ENCODE measurements around the gene CD99L2. TPM values are rescaled to one million over a fixed set of nuclear protein-coding genes. Genes with fewer than 3 reads are reported as not detected.

The CD99L2 gene
- total and polyA plus RNA-seq, 4 donors: 9.7 to 39.8 (median 23.8) TPM

DNA sequence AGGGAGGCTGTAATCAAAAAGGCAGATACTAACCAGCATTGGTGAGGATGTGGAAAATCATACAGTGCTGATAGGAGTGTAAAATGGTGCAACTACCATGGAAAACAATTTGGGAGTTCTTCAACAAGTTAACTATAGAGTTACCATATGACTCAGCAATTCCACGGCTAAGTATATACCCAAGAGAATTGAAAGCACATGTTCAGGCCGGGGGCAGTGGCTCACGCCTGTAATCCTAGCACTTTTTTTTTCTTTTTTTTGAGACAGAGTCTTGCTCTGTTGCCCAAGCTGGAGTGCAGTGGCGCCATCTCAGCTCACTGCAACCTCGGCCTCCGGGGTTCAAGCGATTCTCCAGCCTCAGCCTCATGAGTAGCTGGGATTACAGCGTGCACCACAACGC is 15.0 kb upstream of the CD99L2 start (continued):
- TF ChIP-seq, protein P1, sequence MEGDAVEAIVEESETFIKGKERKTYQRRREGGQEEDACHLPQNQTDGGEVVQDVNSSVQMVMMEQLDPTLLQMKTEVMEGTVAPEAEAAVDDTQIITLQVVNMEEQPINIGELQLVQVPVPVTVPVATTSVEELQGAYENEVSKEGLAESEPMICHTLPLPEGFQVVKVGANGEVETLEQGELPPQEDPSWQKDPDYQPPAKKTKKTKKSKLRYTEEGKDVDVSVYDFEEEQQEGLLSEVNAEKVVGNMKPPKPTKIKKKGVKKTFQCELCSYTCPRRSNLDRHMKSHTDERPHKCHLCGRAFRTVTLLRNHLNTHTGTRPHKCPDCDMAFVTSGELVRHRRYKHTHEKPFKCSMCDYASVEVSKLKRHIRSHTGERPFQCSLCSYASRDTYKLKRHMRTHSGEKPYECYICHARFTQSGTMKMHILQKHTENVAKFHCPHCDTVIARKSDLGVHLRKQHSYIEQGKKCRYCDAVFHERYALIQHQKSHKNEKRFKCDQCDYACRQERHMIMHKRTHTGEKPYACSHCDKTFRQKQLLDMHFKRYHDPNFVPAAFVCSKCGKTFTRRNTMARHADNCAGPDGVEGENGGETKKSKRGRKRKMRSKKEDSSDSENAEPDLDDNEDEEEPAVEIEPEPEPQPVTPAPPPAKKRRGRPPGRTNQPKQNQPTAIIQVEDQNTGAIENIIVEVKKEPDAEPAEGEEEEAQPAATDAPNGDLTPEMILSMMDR (IDR thresholded peaks at IDR 0.05; ENCODE audit: low read depth, low read length, missing input control): no peak
- TF ChIP-seq HNF4A (conservative IDR thresholded peaks at IDR 0.05) (no peak), RXRA (IDR thresholded peaks at IDR 0.05) (no peak), JUND (IDR thresholded peaks at IDR 0.05) (no peak), EGR1 (IDR thresholded peaks at IDR 0.05; ENCODE audit: low read depth in 2 of 2) (no peak)

DNA sequence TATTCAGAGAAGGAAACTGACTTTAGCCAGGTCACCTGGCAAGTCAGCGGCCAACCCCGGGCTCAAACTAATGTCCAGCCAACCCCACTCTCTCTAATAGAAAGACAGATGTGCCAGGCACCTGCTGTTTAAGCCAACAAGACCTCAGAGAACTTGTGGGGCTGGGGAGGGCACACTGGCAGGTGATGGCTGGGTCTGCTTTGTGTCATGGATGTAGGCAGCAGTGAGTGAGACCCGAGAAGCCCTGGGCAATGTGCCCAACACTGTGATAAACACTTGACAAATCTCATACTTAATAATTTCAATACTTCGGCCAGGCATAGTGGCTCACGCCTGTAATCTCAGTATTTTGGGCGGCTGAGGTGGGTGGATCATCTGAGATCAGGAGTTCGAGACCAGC is 9.0 kb upstream of the CD99L2 start:
- DNase-seq (ENCODE audit: low spot score): no peak
- Histone ChIP-seq H3K4me3 (ENCODE audit: low read depth in 1 of 3, low read length in 3 of 3) (no peak overlapping the region), H3K9ac (ENCODE audit: low read depth in 1 of 2, low read length in 2 of 2) (no peak overlapping the region), H3K9me3 (ENCODE audit: control insufficient read depth in 4 of 4, low read length in 3 of 4) (no peaks in the 10 kb centered on the region), H3K27ac (ENCODE audit: low read depth in 1 of 2, low read length in 2 of 2) (no peak overlapping the region), H3K4me1 (ENCODE audit: control insufficient read depth in 4 of 4, insufficient read depth in 4 of 4, low read length in 3 of 4) (no peaks in the 10 kb centered on the region), H3K36me3 (ENCODE audit: control insufficient read depth in 4 of 4, insufficient read depth in 3 of 4, low read depth in 1 of 4, low read length in 3 of 4) (no peaks in the 10 kb centered on the region), H3K27me3 (ENCODE audit: control insufficient read depth in 4 of 4, insufficient read depth in 4 of 4, low read length in 3 of 4) (no peaks in the 10 kb centered on the region)
- 89% methylated on average over 7 of the region's 7 CpGs for WGBS
- TF ChIP-seq YY1 (IDR thresholded peaks at IDR 0.05) (no peak), SP1 (IDR thresholded peaks at IDR 0.05) (no peak), NR2F2 (IDR thresholded peaks at IDR 0.05) (no peak), TAF1 (conservative IDR thresholded peaks at IDR 0.05) (no peak), EGR1 (IDR thresholded peaks at IDR 0.05; ENCODE audit: low read depth in 2 of 2) (no peak), JUND (IDR thresholded peaks at IDR 0.05) (no peak), HNF4G (IDR thresholded peaks at IDR 0.05) (no peak), FOXA2 (IDR thresholded peaks at IDR 0.05) (no peak), GABPA (IDR thresholded peaks at IDR 0.05 in 1 of 2, conservative IDR thresholded peaks at IDR 0.05 in 1 of 2) (no peak), HNF4A (conservative IDR thresholded peaks at IDR 0.05) (no peak)
- TF ChIP-seq, protein P2, sequence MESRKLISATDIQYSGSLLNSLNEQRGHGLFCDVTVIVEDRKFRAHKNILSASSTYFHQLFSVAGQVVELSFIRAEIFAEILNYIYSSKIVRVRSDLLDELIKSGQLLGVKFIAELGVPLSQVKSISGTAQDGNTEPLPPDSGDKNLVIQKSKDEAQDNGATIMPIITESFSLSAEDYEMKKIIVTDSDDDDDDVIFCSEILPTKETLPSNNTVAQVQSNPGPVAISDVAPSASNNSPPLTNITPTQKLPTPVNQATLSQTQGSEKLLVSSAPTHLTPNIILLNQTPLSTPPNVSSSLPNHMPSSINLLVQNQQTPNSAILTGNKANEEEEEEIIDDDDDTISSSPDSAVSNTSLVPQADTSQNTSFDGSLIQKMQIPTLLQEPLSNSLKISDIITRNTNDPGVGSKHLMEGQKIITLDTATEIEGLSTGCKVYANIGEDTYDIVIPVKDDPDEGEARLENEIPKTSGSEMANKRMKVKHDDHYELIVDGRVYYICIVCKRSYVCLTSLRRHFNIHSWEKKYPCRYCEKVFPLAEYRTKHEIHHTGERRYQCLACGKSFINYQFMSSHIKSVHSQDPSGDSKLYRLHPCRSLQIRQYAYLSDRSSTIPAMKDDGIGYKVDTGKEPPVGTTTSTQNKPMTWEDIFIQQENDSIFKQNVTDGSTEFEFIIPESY (IDR thresholded peaks at IDR 0.05): no peak
- TF ChIP-seq, protein P3, sequence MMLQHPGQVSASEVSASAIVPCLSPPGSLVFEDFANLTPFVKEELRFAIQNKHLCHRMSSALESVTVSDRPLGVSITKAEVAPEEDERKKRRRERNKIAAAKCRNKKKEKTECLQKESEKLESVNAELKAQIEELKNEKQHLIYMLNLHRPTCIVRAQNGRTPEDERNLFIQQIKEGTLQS (IDR thresholded peaks at IDR 0.05): no peak

DNA sequence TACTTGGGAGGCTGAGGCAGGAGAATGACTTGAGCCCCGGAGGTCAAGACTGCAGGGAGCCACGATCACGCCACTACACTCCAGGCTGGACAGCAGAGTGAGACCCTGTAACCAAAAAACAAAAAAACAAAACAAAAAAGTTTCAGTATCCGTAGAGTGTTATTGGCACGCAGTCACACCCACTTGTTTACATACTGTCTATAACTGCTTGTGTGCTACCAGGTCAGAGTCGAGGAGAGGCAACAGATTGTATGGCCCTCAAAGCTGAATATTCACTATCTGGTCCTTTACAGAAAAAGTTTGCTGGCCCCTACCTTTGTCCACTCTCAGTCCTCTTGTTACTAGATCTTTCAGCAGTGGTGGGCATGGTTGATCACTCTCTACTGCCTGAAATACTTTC is 8.2 kb upstream of the CD99L2 start:
- WGBS: 93% methylated on average over 6 of the region's 6 CpGs
- no peak overlapping the region for H3K27ac ChIP-seq (ENCODE audit: low read depth in 1 of 2, low read length in 2 of 2)
- no peaks in the 10 kb centered on the region for H3K36me3 ChIP-seq (ENCODE audit: control insufficient read depth in 4 of 4, insufficient read depth in 3 of 4, low read depth in 1 of 4, low read length in 3 of 4)
- no peak for DNase-seq (ENCODE audit: low spot score)
- no peaks in the 10 kb centered on the region for H3K4me1 ChIP-seq (ENCODE audit: control insufficient read depth in 4 of 4, insufficient read depth in 4 of 4, low read length in 3 of 4)
- no peak overlapping the region for H3K9ac ChIP-seq (ENCODE audit: low read depth in 1 of 2, low read length in 2 of 2)
- no peak overlapping the region for H3K4me3 ChIP-seq (ENCODE audit: low read depth in 1 of 3, low read length in 3 of 3)
- no peaks in the 10 kb centered on the region for H3K9me3 ChIP-seq (ENCODE audit: control insufficient read depth in 4 of 4, low read length in 3 of 4)
- H3K27me3 ChIP-seq (ENCODE audit: control insufficient read depth in 4 of 4, insufficient read depth in 4 of 4, low read length in 3 of 4): no peaks in the 10 kb centered on the region
- no peak for TF ChIP-seq HNF4A (conservative IDR thresholded peaks at IDR 0.05)
- no peak for TF ChIP-seq GABPA (IDR thresholded peaks at IDR 0.05 in 1 of 2, conservative IDR thresholded peaks at IDR 0.05 in 1 of 2)
- TF ChIP-seq NR2F2 (IDR thresholded peaks at IDR 0.05): no peak
- TF ChIP-seq RAD21 (IDR thresholded peaks at IDR 0.05): no peak
